ENCODE measurements around the gene USP17L11.
"Not testable (repeated sequence)": the region's sequence is repeated elsewhere in the genome, so short reads cannot be mapped to it uniquely, and the experiment has no call there.

Gene USP17L11

DNA sequence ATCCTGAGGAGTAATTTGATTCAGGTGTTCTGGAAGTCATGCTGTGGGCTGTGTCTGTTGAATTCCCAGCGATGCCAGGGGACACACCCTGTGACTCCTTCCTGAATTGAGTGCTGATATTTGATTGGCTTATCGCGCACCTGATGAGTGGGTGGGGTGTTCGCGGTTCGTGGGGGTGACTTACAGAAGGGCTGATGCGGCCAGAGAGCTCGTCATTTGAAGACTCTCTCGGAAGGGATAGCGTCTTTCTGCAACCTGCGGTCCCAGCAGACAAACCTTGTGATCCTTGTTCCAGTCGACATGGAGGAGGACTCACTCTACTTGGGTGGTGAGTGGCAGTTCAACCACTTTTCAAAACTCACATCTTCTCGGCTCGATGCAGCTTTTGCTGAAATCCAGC, 9.4 kb downstream of the USP17L11 start, which contains the start of gene USP17L13:
Gene USP17L13 (plus strand): TSS at position 301 of the 400 bp plus-strand sequence. CDS start 0 bp downstream, at position 301.
- TF ChIP-seq, protein P1, sequence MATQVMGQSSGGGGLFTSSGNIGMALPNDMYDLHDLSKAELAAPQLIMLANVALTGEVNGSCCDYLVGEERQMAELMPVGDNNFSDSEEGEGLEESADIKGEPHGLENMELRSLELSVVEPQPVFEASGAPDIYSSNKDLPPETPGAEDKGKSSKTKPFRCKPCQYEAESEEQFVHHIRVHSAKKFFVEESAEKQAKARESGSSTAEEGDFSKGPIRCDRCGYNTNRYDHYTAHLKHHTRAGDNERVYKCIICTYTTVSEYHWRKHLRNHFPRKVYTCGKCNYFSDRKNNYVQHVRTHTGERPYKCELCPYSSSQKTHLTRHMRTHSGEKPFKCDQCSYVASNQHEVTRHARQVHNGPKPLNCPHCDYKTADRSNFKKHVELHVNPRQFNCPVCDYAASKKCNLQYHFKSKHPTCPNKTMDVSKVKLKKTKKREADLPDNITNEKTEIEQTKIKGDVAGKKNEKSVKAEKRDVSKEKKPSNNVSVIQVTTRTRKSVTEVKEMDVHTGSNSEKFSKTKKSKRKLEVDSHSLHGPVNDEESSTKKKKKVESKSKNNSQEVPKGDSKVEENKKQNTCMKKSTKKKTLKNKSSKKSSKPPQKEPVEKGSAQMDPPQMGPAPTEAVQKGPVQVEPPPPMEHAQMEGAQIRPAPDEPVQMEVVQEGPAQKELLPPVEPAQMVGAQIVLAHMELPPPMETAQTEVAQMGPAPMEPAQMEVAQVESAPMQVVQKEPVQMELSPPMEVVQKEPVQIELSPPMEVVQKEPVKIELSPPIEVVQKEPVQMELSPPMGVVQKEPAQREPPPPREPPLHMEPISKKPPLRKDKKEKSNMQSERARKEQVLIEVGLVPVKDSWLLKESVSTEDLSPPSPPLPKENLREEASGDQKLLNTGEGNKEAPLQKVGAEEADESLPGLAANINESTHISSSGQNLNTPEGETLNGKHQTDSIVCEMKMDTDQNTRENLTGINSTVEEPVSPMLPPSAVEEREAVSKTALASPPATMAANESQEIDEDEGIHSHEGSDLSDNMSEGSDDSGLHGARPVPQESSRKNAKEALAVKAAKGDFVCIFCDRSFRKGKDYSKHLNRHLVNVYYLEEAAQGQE (IDR thresholded peaks at IDR 0.05; ENCODE audit: insufficient read depth in 1 of 2, low read depth in 2 of 2, low read length in 2 of 2), result not testable (repeated sequence)
- not testable (repeated sequence) for TF ChIP-seq TAF1, SIN3A (IDR thresholded peaks at IDR 0.05; ENCODE audit: borderline replicate concordance, insufficient read depth, low read length)

DNA sequence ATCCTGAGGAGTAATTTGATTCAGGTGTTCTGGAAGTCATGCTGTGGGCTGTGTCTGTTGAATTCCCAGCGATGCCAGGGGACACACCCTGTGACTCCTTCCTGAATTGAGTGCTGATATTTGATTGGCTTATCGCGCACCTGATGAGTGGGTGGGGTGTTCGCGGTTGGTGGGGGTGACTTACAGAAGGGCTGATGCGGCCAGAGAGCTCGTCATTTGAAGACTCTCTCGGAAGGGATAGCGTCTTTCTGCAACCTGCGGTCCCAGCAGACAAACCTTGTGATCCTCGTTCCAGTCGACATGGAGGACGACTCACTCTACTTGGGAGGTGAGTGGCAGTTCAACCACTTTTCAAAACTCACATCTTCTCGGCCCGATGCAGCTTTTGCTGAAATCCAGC, 18.9 kb downstream of the USP17L11 start, which contains the start of gene USP17L15:
Gene USP17L15 (plus strand): TSS at position 301 of the 400 bp plus-strand sequence. CDS start 0 bp downstream, at position 301.
- not testable (repeated sequence) for TF ChIP-seq FOXP2 (optimal IDR thresholded peaks at IDR 0.05; ENCODE audit: borderline replicate concordance, extremely low read depth, extremely low read length, insufficient read depth); POLR2AphosphoS5 (IDR thresholded peaks at IDR 0.05; ENCODE audit: low read depth, low read length); TAF1 (IDR thresholded peaks at IDR 0.05; ENCODE audit: borderline replicate concordance, insufficient read depth, low read length)

DNA sequence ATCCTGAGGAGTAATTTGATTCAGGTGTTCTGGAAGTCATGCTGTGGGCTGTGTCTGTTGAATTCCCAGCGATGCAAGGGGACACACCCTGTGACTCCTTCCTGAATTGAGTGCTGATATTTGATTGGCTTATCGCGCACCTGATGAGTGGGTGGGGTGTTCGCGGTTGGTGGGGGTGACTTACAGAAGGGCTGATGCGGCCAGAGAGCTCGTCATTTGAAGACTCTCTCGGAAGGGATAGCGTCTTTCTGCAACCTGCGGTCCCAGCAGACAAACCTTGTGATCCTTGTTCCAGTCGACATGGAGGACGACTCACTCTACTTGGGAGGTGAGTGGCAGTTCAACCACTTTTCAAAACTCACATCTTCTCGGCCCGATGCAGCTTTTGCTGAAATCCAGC, 28.4 kb downstream of the USP17L11 start, which contains the start of gene USP17L17:
Gene USP17L17 (plus strand): TSS at position 301 of the 400 bp plus-strand sequence. CDS start 0 bp downstream, at position 301.
- TF ChIP-seq, protein P1 (IDR thresholded peaks at IDR 0.05; ENCODE audit: insufficient read depth in 1 of 2, low read depth in 2 of 2, low read length in 2 of 2), result not testable (repeated sequence)
- TF ChIP-seq SIN3A (IDR thresholded peaks at IDR 0.05; ENCODE audit: borderline replicate concordance, insufficient read depth, low read length); POLR2AphosphoS5 (IDR thresholded peaks at IDR 0.05; ENCODE audit: low read depth, low read length): not testable (repeated sequence)

DNA sequence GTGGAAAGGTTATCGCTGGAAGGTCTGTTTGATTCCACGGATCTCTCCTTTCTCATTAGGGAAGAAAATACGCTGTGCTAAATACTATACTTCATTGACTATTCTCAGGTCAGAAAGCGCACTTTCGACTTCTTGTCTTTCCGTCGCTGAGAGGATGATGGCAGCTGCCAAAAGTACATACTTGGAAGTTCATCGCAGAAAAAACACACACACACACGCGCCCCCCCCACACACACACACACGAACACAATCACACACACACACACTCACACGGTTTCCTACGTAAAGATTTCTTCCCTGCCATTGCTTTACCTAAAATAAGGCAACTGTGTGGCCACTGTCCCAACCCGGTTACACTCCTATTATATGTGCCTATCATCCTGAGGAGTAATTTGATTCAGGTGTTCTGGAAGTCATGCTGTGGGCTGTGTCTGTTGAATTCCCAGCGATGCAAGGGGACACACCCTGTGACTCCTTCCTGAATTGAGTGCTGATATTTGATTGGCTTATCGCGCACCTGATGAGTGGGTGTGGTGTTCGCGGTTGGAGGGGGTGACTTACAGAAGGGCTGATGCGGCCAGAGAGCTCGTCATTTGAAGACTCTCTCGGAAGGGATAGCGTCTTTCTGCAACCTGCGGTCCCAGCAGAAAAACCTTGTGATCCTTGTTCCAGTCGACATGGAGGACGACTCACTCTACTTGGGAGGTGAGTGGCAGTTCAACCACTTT, 32.9 kb downstream of the USP17L11 start, which contains the start of gene USP17L18:
Gene USP17L18 (plus strand): TSS at position 678 of the 728 bp plus-strand sequence. CDS start 0 bp downstream, at position 678.
- not testable (repeated sequence) for TF ChIP-seq POLR2AphosphoS5 (IDR thresholded peaks at IDR 0.05; ENCODE audit: low read depth, low read length); SIN3A (IDR thresholded peaks at IDR 0.05; ENCODE audit: borderline replicate concordance, insufficient read depth, low read length)
- TF ChIP-seq, protein P1 (IDR thresholded peaks at IDR 0.05; ENCODE audit: insufficient read depth in 1 of 2, low read depth in 2 of 2, low read length in 2 of 2), result not testable (repeated sequence)

DNA sequence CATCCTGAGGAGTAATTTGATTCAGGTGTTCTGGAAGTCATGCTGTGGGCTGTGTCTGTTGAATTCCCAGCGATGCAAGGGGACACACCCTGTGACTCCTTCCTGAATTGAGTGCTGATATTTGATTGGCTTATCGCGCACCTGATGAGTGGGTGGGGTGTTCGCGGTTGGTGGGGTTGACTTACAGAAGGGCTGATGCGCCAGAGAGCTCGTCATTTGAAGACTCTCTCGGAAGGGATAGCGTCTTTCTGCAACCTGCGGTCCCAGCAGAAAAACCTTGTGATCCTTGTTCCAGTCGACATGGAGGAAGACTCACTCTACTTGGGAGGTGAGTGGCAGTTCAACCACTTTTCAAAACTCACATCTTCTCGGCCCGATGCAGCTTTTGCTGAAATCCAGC, 37.9 kb downstream of the USP17L11 start, which contains the start of gene USP17L19:
Gene USP17L19 (plus strand): TSS at position 301 of the 400 bp plus-strand sequence. CDS start 0 bp downstream, at position 301.
- not testable (repeated sequence) for TF ChIP-seq TAF1, SIN3A (IDR thresholded peaks at IDR 0.05; ENCODE audit: borderline replicate concordance, insufficient read depth, low read length)
- TF ChIP-seq, protein P1 (IDR thresholded peaks at IDR 0.05; ENCODE audit: insufficient read depth in 1 of 2, low read depth in 2 of 2, low read length in 2 of 2), result not testable (repeated sequence)
